H1 (cell line): ENCODE data around the gene PLCL1. TPM values are rescaled to one million over a fixed set of nuclear protein-coding genes. Genes with fewer than 3 reads are reported as not detected.

Experiments used
- CTCF ChIA-PET: fragments of 300-600 bp; sonication (Branson Sonifier 250); formaldehyde crosslinking; loops from one replicate; lab custom pipeline; 2021; ENCODE audit not compliant: partially characterized antibody; lab: Charles Lee
- POLR2A ChIA-PET: fragments of 300-600 bp; sonication (Branson Sonifier 250); formaldehyde crosslinking; loops from one replicate; lab custom pipeline; 2021; ENCODE audit warnings: inconsistent platforms; ENCODE audit not compliant: partially characterized antibody; lab: Charles Lee
- DNase-seq, 2 experiments: peaks; one replicate each; pipeline versions ENCODE4 v3.0.0 to v3.0.0-alpha.2; 2010 to 2022; ENCODE audit warnings: low spot score in 2 of 2, low read depth in 1 of 2, mixed read lengths in 1 of 2
- FAIRE-seq: peaks from 2 replicates; lab custom pipeline; 2011; peaks lifted over from hg19 to GRCh38; lab: Jason Lieb, UNC
- H2AFZ ChIP-seq: 2 replicates; pipeline ENCODE4 v1.8.1; 2012; ENCODE audit warnings: low read length, inconsistent platforms
- H2AK5ac ChIP-seq: 2 replicates; pipeline ENCODE4 v1.6.1; 2013; ENCODE audit warnings: low read depth, low read length
- H2BK120ac ChIP-seq: replicated peaks from 2 replicates; pipeline ENCODE3; 2013; ENCODE audit warnings: low read depth, low read length, inconsistent platforms
- H2BK12ac ChIP-seq: 2 replicates; pipeline ENCODE4 v1.6.1; 2013; ENCODE audit warnings: low read depth, low read length
- H2BK15ac ChIP-seq: 2 replicates; pipeline ENCODE4 v1.6.1; 2013; ENCODE audit warnings: low read length
- H2BK20ac ChIP-seq: 2 replicates; pipeline ENCODE4 v1.6.1; 2013; ENCODE audit warnings: low read length
- H2BK5ac ChIP-seq: 2 replicates; pipeline ENCODE4 v1.6.1; 2013; ENCODE audit warnings: low read depth, low read length
- H3K14ac ChIP-seq: 2 replicates; pipeline ENCODE4 v1.6.1; 2013; ENCODE audit warnings: inconsistent platforms; ENCODE audit not compliant: insufficient read length
- H3K18ac ChIP-seq: 2 replicates; pipeline ENCODE4 v1.6.1; 2013; ENCODE audit warnings: low read length; ENCODE audit errors: extremely low read depth
- H3K23ac ChIP-seq: 2 replicates; pipeline ENCODE4 v1.6.1; 2013; ENCODE audit warnings: inconsistent platforms; ENCODE audit not compliant: insufficient read length
- H3K23me2 ChIP-seq: 2 replicates; pipeline ENCODE4 v1.6.1; 2013; ENCODE audit warnings: low read depth, low read length
- H3K27ac ChIP-seq: 2 replicates; pipeline ENCODE4 v1.6.1; 2011; ENCODE audit warnings: low read depth, low read length, inconsistent platforms
- H3K27me3 ChIP-seq, 4 experiments: replicated peaks in 1 of 4; 1 replicate in 1 of 4; 2 replicates in 3 of 4; pipeline versions ENCODE4 v1.6.1 to v1.8.1; 2011 to 2013; ENCODE audit warnings: low read length in 3 of 4, mild to moderate bottlenecking in 3 of 4, inconsistent platforms in 2 of 4, mixed read lengths in 2 of 4, moderate library complexity in 1 of 4; ENCODE audit not compliant: control insufficient read depth in 3 of 4, insufficient read depth in 3 of 4; ENCODE audit errors: extremely low read depth in 1 of 4
- H3K36me3 ChIP-seq, 4 experiments: 2 replicates each; pipeline versions ENCODE4 v1.6.1 to v1.8.1; 2011 to 2013; ENCODE audit warnings: mild to moderate bottlenecking in 4 of 4, low read length in 3 of 4, moderate library complexity in 2 of 4, control low read depth in 1 of 4, inconsistent platforms in 1 of 4; ENCODE audit not compliant: insufficient read depth in 4 of 4, control insufficient read depth in 2 of 4
- H3K4ac ChIP-seq: replicated peaks from 2 replicates; pipeline ENCODE3; 2013; ENCODE audit warnings: low read length, low read depth, mixed read lengths, inconsistent platforms; ENCODE audit not compliant: insufficient read length
- H3K4me1 ChIP-seq, 4 experiments: replicated peaks in 1 of 4; 1 replicate in 1 of 4; 2 replicates in 3 of 4; pipeline versions ENCODE4 v1.6.1 to v1.8.1; 2011 to 2013; ENCODE audit warnings: low read length in 3 of 4, inconsistent platforms in 2 of 4, mixed read lengths in 1 of 4; ENCODE audit not compliant: insufficient read depth in 4 of 4, control insufficient read depth in 3 of 4
- H3K4me2 ChIP-seq, 2 experiments: 2 replicates each; pipeline versions ENCODE4 v1.6.1 to v1.8.1; 2011 to 2013; ENCODE audit warnings: low read depth in 2 of 2, low read length in 2 of 2, control low read depth in 1 of 2, inconsistent platforms in 1 of 2, mild to moderate bottlenecking in 1 of 2; ENCODE audit not compliant: insufficient read depth in 1 of 2
- H3K4me3 ChIP-seq, 4 experiments: fragments of 200-600, 300-600 bp in 1 of 4; sonication (generic), shearing (Covaris generic), sonication (Bioruptor Twin) in 1 of 4; 2 replicates each; pipeline versions ENCODE4 v1.5.1 to v1.8.1; 2011 to 2016; ENCODE audit warnings: low read length in 4 of 4, low read depth in 3 of 4, control low read depth in 2 of 4, inconsistent platforms in 2 of 4, mild to moderate bottlenecking in 2 of 4, mixed read lengths in 1 of 4, moderate library complexity in 1 of 4; ENCODE audit not compliant: insufficient read depth in 2 of 4; ENCODE audit errors: extremely low read depth in 1 of 4
- H3K56ac ChIP-seq: replicated peaks from 2 replicates; pipeline ENCODE3; 2013; ENCODE audit warnings: low read depth, mild to moderate bottlenecking, mixed read lengths, low read length, inconsistent platforms; ENCODE audit not compliant: insufficient read length
- H3K79me1 ChIP-seq: 2 replicates; pipeline ENCODE4 v1.6.1; 2013; ENCODE audit warnings: low read depth, low read length, control low read depth
- H3K79me2 ChIP-seq, 2 experiments: 2 replicates each; pipeline versions ENCODE4 v1.6.1 to v1.8.1; 2012 to 2013; ENCODE audit warnings: low read length in 2 of 2, mild to moderate bottlenecking in 2 of 2, inconsistent platforms in 1 of 2; ENCODE audit not compliant: insufficient read depth in 2 of 2, control insufficient read depth in 1 of 2
- H3K9ac ChIP-seq, 4 experiments: replicated peaks in 1 of 4; 1 replicate in 1 of 4; 2 replicates in 3 of 4; pipeline versions ENCODE4 v1.6.1 to v1.8.1; 2011 to 2013; ENCODE audit warnings: low read depth in 3 of 4, low read length in 3 of 4, control low read depth in 2 of 4, mild to moderate bottlenecking in 2 of 4, moderate library complexity in 2 of 4, inconsistent platforms in 1 of 4; ENCODE audit errors: extremely low read depth in 1 of 4
- H3K9me3 ChIP-seq, 2 experiments: 2 replicates each; pipeline versions ENCODE4 v1.6.1 to v1.8.1; 2012 to 2013; ENCODE audit warnings: mild to moderate bottlenecking in 2 of 2, moderate library complexity in 2 of 2, control low read depth in 1 of 2, inconsistent platforms in 1 of 2, low read depth in 1 of 2, low read length in 1 of 2, mixed read lengths in 1 of 2; ENCODE audit not compliant: insufficient read depth in 2 of 2
- H4K20me1 ChIP-seq, 2 experiments: replicated peaks in 1 of 2; 2 replicates each; pipeline versions ENCODE3 to v1.8.1; 2011 to 2013; ENCODE audit warnings: inconsistent platforms in 2 of 2, low read length in 2 of 2, mild to moderate bottlenecking in 1 of 2; ENCODE audit not compliant: insufficient read depth in 2 of 2, control insufficient read depth in 1 of 2
- H4K5ac ChIP-seq: 2 replicates; pipeline ENCODE4 v1.6.1; 2013; ENCODE audit warnings: low read length, low read depth, mixed read lengths, inconsistent platforms; ENCODE audit not compliant: insufficient read length
- H4K8ac ChIP-seq: 2 replicates; pipeline ENCODE4 v1.8.0; 2013; ENCODE audit warnings: mild to moderate bottlenecking, moderate library complexity, low read length, inconsistent platforms; ENCODE audit not compliant: insufficient read depth; ENCODE audit errors: extremely low read depth
- H4K91ac ChIP-seq: replicated peaks from 2 replicates; pipeline ENCODE3; 2013; ENCODE audit warnings: low read length, mixed read lengths, inconsistent platforms; ENCODE audit not compliant: insufficient read length
- CBX5 ChIP-seq: fragments of 300-800, 300-1000 bp; sonication (generic); IDR thresholded peaks from 2 replicates; pipeline ENCODE4 v1.7.1; 2016; ENCODE audit warnings: antibody characterized with exemption, low read length, low read depth
- CEBPB ChIP-seq: IDR thresholded peaks from 2 replicates; pipeline ENCODE4 v1.6.1; 2012; ENCODE audit warnings: low read depth, low read length
- HDAC2 ChIP-seq, 2 experiments: fragments of 300-600 bp in 1 of 2; sonication (generic) in 1 of 2; IDR thresholded peaks; 2 replicates each; pipeline ENCODE4 v1.6.1; 2011 to 2012; ENCODE audit warnings: low read depth in 2 of 2, low read length in 2 of 2, mild to moderate bottlenecking in 2 of 2, moderate library complexity in 2 of 2, borderline replicate concordance in 1 of 2, inconsistent platforms in 1 of 2
- POLR2A ChIP-seq, 2 experiments: IDR thresholded peaks; 1 replicate in 1 of 2; 2 replicates in 1 of 2; pipeline ENCODE4 v1.6.1; 2011; ENCODE audit warnings: low read depth in 2 of 2, low read length in 2 of 2, mild to moderate bottlenecking in 2 of 2; ENCODE audit errors: control extremely low read depth in 1 of 2
- SRF ChIP-seq: IDR thresholded peaks from 2 replicates; pipeline ENCODE4 v1.6.1; 2011; ENCODE audit warnings: mild to moderate bottlenecking, low read depth, low read length, moderate library complexity
- TAF1 ChIP-seq: IDR thresholded peaks from 2 replicates; pipeline ENCODE4 v1.6.1; 2011; ENCODE audit warnings: mild to moderate bottlenecking, low read depth, low read length
- WGBS, 2 experiments: shearing (Covaris generic) in 1 of 2; methylation state at CpG; one replicate each; pipeline versions ENCODE4 v1.1.6 to v1.1.7; 2013 to 2015; ENCODE audit warnings: low lambda C conversion rate in 2 of 2, mixed read lengths in 2 of 2, inconsistent platforms in 1 of 2, low coverage in 1 of 2, missing lambda C conversion rate in 1 of 2; ENCODE audit not compliant: insufficient replicate concordance in 2 of 2, insufficient coverage in 1 of 2, insufficient read length in 1 of 2; ENCODE audit errors: extremely low coverage in 1 of 2, missing lambda C conversion rate in 1 of 2; 5-methylcytosine and 5-hydroxymethylcytosine counted together
- polyA plus RNA-seq, 7 experiments: library from polyadenylated mRNA; depleted of rRNA in 3 of 7; stranded (reverse) in 5 of 7; unstranded in 2 of 7; fragments of >200 nt in 5 of 7; fragments of 200-250 nt in 2 of 7; gene quantifications; 1 replicate in 5 of 7; 2 replicates in 1 of 7; 4 replicates in 1 of 7; pipeline versions ENCODE4 v1.2.1 to v1.2.3, GENCODE V29; 2011 to 2013; ENCODE audit warnings: missing spikeins in 2 of 7, mixed read lengths in 2 of 7
- total RNA-seq: library from RNA; stranded (reverse); fragmentation: NEBNext Ultra II Directional; extraction: Animal tissue kit (Norgen Biotek cat#: 25700); gene quantifications from 2 replicates; pipeline ENCODE4 v1.2.1, GENCODE V29; 2021
- TF ChIP-seq, protein P1 (sequence below): IDR thresholded peaks from 2 replicates; pipeline ENCODE4 v1.6.1; 2012; ENCODE audit warnings: low read length, inconsistent platforms
- TF ChIP-seq, protein P2 (sequence below), 3 experiments: IDR thresholded peaks; 1 replicate in 2 of 3; 2 replicates in 1 of 3; pipeline versions ENCODE4 v1.5.1 to v1.6.1; 2011; ENCODE audit warnings: low read length in 3 of 3, mild to moderate bottlenecking in 3 of 3, inconsistent platforms in 2 of 3, low read depth in 1 of 3, moderate library complexity in 1 of 3; ENCODE audit not compliant: insufficient read depth in 1 of 3; ENCODE audit errors: control extremely low read depth in 1 of 3

The PLCL1 gene
- total and polyA plus RNA-seq, 2 of the 8 experiments (the other 6 are each of a cell fraction or from before 2014, with no cell fraction given): not detected

DNA sequence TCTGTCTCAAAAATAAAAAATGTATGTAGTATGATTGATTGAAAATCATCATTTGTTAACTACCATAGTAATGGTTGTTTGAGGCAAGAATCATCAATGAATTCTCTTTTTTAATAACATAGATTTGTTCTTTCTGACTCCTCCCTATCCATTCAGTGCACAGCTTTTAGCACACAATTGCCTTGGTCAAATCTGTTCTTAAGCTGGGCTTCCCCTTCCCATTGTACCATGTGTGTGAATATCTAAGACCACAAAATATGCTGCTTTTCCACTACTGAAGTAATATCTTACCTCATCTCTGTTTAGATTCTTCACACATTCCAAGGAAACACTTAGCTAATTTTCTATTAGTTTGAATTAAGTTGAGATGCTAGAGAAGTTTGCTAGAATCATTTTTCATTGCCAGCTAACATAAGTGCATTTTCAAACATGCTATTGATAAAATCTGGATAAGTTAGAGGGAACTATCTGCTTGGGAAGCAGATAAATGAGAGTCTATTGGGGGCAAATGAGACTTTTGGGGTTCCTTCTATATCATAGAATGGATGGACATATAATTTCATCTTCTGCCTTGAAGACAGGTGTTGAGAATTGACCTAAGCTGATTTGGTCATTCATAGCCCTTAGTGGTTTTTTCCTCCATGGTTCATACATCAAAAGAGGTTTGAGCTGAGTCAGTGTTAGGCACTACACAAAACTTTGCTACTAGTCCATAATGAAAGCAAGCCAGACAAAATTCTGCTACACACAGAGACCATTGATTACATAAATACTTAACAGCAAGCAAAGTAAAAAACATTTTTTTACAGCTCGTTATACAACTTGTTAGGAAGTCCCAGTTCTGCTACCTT is 231.9 kb downstream of the PLCL1 start:
- Histone ChIP-seq H3K79me1 (no peaks in the 10 kb centered on the region), H2AK5ac (no peak overlapping the region), H4K8ac (no peak overlapping the region), H2BK120ac (no peak overlapping the region), H3K23me2 (no peaks in the 10 kb centered on the region), H2BK15ac (no peak overlapping the region), H3K79me2 (no peaks in the 10 kb centered on the region), H3K14ac (no peak overlapping the region), H2BK20ac (no peak overlapping the region), H3K18ac (no peak overlapping the region), H3K9me3 (no peaks in the 10 kb centered on the region), H3K56ac (no peak overlapping the region), H3K4me3 (no peak overlapping the region), H3K23ac (no peak overlapping the region), H4K91ac (no peak overlapping the region), H3K4ac (no peak overlapping the region), H2BK5ac (no peak overlapping the region), H3K27me3 (no peaks in the 10 kb centered on the region), H3K4me2 (no peak overlapping the region), H3K4me1 (no peaks in the 10 kb centered on the region; a peak in 1 of 7 replicates), H3K36me3 (no peaks in the 10 kb centered on the region), H4K20me1 (no peaks in the 10 kb centered on the region), H3K9ac (no peak overlapping the region), H3K27ac (no peak overlapping the region), H2BK12ac (no peak overlapping the region), H4K5ac (no peak overlapping the region), H2AFZ (no peak overlapping the region)
- DNase-seq: no peak
- CTCF ChIA-PET: interaction anchor here (1.3 to 1.4 kb wide), 3 partner anchors 10 to 184 kb away, joined by 3 to 4 read pairs (median 4); no protein-coding TSS in a partner anchor
- WGBS, 2 experiments: 0% methylated on average over 1 of the region's 1 CpG; no CpG with 5 or more reads in 1 of the 2 experiments
- POLR2A ChIA-PET: no interaction called here
- FAIRE-seq: no peak
- no peak for TF ChIP-seq HDAC2 (IDR thresholded peaks at IDR 0.05; ENCODE audit: borderline replicate concordance in 1 of 2, low read depth in 2 of 2, low read length in 2 of 2)
- no peak for TF ChIP-seq POLR2A (IDR thresholded peaks at IDR 0.05; ENCODE audit: control extremely low read depth in 1 of 2, low read depth in 2 of 2, low read length in 2 of 2)
- no peak for TF ChIP-seq CEBPB
- TF ChIP-seq CBX5: no peak
- TF ChIP-seq, protein P1, sequence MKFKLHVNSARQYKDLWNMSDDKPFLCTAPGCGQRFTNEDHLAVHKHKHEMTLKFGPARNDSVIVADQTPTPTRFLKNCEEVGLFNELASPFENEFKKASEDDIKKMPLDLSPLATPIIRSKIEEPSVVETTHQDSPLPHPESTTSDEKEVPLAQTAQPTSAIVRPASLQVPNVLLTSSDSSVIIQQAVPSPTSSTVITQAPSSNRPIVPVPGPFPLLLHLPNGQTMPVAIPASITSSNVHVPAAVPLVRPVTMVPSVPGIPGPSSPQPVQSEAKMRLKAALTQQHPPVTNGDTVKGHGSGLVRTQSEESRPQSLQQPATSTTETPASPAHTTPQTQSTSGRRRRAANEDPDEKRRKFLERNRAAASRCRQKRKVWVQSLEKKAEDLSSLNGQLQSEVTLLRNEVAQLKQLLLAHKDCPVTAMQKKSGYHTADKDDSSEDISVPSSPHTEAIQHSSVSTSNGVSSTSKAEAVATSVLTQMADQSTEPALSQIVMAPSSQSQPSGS: no peak
- TF ChIP-seq TAF1: no peak
- no peak for TF ChIP-seq SRF
- TF ChIP-seq, protein P2, sequence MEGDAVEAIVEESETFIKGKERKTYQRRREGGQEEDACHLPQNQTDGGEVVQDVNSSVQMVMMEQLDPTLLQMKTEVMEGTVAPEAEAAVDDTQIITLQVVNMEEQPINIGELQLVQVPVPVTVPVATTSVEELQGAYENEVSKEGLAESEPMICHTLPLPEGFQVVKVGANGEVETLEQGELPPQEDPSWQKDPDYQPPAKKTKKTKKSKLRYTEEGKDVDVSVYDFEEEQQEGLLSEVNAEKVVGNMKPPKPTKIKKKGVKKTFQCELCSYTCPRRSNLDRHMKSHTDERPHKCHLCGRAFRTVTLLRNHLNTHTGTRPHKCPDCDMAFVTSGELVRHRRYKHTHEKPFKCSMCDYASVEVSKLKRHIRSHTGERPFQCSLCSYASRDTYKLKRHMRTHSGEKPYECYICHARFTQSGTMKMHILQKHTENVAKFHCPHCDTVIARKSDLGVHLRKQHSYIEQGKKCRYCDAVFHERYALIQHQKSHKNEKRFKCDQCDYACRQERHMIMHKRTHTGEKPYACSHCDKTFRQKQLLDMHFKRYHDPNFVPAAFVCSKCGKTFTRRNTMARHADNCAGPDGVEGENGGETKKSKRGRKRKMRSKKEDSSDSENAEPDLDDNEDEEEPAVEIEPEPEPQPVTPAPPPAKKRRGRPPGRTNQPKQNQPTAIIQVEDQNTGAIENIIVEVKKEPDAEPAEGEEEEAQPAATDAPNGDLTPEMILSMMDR (IDR thresholded peaks at IDR 0.05; ENCODE audit: control extremely low read depth in 1 of 3, insufficient read depth in 1 of 3, low read depth in 1 of 3, low read length in 3 of 3): no peak
